Fibroblast of pulmonary artery (primary cell): ENCODE data around the gene NFS1.
"Not testable (repeated sequence)": the region's sequence is repeated elsewhere in the genome, so short reads cannot be mapped to it uniquely, and the experiment has no call there.

Experiments used
- DNase-seq: peaks from one replicate; pipeline ENCODE4 v3.0.0-alpha.2; 2010; ENCODE audit warnings: low read depth
- H3K4me3 ChIP-seq: replicated peaks from 2 replicates; pipeline ENCODE4 v1.5.1; 2011; ENCODE audit warnings: low read depth, mild to moderate bottlenecking, control low read depth, low read length, moderate library complexity
- CTCF ChIP-seq: IDR thresholded peaks from 2 replicates; pipeline ENCODE4 v1.5.1; 2011; ENCODE audit warnings: mild to moderate bottlenecking, control low read depth, low read length, inconsistent platforms; ENCODE audit errors: missing control alignments

Gene NFS1

GRCh38 chr20:35718972-35719635 is 20.0 kb upstream of the NFS1 start:
- DNase-seq = no peak
- no peak for TF ChIP-seq CTCF

GRCh38 chr20:35718321-35718720 is 19.2 kb upstream of the NFS1 start:
- H3K4me3 ChIP-seq, DNase-seq: not testable (repeated sequence)

More at GRCh38 chr20:35718972-35719635, 20.0 kb upstream of the NFS1 start:
- H3K4me3 ChIP-seq = no peak overlapping the region

- no peak overlapping the region for H3K4me3 ChIP-seq
- no peak for DNase-seq
- no peak for TF ChIP-seq CTCF
Measured at GRCh38 chr20:35716330-35716729, 17.2 kb upstream of the NFS1 start.

GRCh38 chr20:35715652-35716051 is 16.5 kb upstream of the NFS1 start:
- DNase-seq = no peak
- H3K4me3 ChIP-seq = no peak overlapping the region
- TF ChIP-seq CTCF = no peak

GRCh38 chr20:35714127-35714526 is 15.0 kb upstream of the NFS1 start:
- TF ChIP-seq CTCF = no peak
- no peak overlapping the region for H3K4me3 ChIP-seq
- DNase-seq = no peak

- not testable (repeated sequence) for DNase-seq
Measured at GRCh38 chr20:35713120-35713519, 14.0 kb upstream of the NFS1 start.

GRCh38 chr20:35711588-35712209 is 12.5 kb upstream of the NFS1 start:
- no peak for TF ChIP-seq CTCF
- no peak overlapping the region for H3K4me3 ChIP-seq
- DNase-seq = no peak

More at GRCh38 chr20:35713120-35713519, 14.0 kb upstream of the NFS1 start:
- H3K4me3 ChIP-seq = not testable (repeated sequence)
